NCI-H2107 treated with DMSO at 0.1 percent for 48 hours (cell line): ENCODE data around the gene CIPC.

Experiments used
- DNase-seq: peaks from one replicate; lab custom pipeline; 2025; ENCODE audit not compliant: unreplicated experiment; lab: John Stamatoyannopoulos, UW

CIPC gene

DNA sequence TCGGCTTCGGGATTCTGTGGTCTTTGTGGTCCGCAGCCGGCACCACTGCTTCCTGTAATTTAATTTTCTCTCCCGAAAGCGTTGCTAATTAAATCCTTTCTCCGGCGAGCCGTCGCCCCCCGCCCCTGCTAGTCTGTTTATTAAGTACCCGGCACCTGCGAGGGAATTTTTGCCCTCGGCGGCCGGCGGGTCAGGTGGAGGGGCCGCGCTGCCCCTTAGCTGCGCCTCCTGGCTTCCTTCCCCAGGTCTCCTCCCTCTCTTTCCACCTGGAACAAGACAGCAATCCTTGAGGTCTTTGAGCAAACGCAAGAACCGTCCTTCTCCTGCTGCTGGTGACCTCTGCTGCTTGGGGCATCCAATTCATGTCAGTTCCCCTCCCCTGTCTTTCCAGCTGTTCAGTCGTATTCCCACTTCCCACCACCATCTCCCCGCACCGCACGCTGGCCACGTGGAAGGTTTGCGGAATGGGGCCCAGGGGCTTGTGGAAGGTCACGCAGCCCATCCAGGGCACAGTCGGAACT lies 27.3 kb downstream of the CIPC start:
- no peak for DNase-seq

DNA sequence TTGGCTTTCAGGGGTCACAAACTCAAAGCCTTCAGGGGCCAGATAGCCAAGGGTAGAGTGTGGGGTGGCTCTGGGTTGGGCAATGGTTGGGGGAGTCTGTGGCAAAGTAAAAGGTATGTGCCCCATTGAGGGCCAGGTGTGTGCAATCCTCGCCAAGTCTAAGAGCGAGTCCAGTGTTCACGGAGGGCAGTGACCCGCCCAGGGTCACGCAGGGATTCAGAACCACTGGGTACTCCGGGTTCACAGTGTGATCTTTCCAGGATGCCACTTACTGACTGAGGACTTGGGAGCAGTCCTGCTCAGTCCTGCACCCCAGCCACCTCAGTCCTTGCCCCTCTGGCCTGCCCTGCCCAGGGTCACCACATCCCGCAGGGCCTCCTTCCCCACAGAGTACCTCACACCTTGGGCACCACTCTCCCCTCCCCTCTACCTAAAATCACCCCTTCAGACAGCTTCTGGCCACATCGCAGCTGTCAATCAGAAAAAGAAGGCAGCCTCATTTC lies 27.8 kb downstream of the CIPC start:
- DNase-seq = no peak

DNA sequence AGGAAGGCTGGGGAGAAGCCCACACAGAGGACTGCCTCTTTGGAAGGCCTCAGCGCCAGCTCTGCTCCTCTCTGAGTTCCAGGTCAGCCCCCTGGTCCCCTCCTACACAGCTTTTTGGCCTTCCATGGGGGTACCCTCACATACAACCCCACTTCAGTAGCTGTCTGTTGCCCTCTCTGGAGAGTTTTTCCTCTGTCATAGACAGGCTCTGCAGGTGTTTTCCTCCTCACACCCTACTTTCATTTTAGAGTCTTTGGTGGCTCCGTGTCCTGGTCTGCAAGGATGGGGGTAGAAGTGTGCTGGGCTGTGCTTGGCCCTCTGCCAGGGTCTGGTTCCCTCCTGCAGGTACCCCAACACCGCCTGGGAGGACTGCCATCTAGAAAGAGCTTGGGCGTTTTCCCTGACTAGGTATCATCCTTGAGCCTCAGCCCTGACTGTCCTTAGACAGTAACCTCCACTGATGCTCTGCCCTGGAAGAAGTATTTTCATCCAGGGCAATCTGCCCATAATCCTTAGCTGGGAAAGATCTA lies 28.5 kb downstream of the CIPC start:
- no peak for DNase-seq

DNA sequence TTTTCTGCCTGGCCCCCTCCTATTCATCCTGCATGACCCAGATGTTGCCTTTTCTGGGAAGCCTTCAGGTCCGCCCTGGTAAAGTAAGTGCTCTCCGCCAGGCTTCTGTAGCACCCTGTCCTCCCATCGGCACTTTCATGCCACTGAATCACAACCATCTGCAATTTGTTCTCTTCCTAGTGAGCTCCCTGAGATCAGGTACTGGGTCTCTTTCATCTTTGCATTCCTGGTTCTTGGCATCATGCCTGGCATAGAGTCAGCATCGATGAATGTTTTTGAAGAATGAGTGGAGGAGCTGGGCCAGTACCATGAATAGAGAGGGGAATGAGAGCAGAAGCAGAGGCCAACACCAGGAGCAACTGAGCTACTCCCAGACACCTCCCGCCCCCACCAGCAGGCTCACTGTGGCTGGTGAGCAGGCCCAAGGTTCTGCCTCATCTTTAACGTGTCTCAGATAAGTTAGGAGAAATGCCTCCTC lies 30.4 kb downstream of the CIPC start:
- peak; percentile 50 for DNase-seq

DNA sequence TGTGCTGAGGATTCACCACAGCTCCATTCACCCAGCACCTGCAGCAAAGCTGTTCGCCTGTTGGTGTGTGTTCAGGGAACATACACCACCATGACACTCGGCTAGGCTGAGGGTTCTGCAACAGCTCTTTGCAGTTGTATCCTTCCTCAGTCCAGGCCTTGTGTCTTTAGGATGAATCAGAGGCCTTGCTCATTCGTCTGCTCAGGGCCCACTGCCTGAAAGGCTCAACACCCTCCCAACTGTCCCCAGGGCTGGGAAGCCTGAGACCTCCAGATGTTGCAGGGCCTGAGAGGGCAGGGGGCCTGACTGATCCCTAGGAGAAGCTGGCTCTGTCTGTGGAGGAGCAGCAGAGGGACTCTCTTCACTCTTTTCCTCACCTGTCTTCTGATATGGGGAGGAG lies 32.3 kb downstream of the CIPC start:
- no peak for DNase-seq

DNA sequence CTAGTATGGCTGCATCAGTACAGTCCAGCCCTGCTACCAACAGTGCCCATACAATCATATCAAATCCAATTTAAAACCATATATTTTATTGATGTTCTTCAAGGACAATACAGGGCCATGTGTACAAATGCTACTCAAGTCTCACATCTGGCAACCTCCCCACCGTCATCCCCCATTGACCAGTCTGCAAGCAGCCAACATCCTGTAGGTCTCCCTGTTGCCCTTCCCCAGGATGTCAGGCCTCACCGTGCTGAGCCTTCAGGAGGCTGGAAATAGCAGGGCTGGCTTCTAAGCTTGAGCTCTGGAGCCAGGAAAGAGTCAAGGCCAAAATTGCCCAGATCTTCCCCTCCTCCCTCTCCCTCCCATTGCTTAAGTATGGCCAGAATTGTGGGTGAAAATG lies 33.1 kb downstream of the CIPC start:
- no peak for DNase-seq

DNA sequence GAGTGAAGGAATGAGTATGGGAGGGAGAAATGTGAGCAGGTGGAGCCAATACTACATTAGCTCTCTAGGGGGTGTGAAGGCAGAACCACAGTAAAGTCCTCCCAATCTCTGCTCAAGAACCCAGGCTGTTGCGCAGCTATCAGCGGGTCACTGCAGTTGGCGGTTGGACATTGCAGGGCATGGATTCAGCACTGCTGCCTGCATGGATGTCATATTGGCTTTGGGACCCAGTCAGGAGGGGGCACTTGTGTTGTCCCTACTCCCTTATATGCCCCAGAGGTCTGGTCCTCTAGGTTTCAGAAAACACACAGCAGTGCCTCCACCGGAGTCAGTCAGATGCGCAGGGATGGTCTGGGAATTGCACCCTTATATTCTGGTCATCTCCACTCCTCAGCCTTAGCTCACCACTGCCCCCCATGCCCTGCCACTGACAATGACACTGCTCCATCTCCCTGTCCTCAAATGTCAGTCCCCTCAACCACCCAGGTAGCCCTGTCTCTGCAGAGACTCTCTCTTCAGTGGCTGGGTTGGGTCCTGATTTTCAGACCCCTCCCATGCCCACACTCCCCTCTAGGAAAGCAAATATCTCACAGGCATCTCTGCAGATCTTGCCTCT lies 33.9 kb downstream of the CIPC start:
- DNase-seq = no peak

DNA sequence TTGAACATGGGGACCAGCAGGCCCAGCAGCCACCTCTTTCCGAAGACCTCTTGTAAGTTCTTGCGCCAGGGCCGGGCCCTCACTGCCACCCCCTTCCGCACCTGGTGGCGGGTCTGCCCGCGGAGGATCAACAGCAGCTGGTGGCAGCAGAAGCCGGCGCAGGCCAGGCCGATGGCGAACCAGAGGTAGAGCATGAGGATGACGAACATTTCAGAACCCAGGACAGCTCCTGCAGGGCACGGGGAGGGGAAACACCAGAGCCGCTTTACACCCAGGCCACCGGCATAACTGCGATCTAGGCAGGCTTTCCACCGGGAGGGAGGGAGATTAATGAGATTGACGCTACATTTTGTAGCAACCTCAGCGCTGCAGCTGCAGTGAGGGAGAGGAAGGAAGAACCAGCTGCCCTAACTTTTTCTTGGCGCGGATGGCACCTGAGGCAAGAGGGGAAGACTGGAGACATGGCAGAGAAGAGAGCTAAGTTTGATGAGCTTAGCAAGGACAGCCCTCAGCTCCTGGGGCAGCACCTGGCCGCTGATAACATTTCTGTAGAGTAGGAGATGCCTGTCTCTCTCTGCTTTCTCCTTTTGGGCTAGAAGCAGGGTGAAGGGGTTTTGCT lies 35.8 kb downstream of the CIPC start:
- no peak for DNase-seq

DNA sequence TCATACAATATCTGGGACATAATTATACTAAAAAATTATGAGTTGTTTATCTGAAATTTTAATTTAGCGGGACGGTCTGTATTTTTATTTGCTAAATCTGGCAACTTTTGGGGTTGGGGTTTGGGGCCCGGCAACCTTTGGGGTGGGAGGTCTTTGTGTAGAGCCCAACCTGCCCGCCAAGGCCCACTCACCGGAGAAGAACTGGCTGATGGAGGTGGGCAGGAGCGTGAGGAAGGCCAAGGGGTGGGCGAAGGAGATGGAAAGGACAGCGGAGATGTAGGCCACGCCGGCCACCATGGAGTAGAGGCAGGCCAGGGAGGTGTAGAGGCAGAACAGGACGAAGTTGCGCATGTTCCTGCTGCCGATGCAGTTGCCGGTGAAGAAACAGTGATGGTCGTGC lies 41.0 kb downstream of the CIPC start:
- no peak for DNase-seq

DNA sequence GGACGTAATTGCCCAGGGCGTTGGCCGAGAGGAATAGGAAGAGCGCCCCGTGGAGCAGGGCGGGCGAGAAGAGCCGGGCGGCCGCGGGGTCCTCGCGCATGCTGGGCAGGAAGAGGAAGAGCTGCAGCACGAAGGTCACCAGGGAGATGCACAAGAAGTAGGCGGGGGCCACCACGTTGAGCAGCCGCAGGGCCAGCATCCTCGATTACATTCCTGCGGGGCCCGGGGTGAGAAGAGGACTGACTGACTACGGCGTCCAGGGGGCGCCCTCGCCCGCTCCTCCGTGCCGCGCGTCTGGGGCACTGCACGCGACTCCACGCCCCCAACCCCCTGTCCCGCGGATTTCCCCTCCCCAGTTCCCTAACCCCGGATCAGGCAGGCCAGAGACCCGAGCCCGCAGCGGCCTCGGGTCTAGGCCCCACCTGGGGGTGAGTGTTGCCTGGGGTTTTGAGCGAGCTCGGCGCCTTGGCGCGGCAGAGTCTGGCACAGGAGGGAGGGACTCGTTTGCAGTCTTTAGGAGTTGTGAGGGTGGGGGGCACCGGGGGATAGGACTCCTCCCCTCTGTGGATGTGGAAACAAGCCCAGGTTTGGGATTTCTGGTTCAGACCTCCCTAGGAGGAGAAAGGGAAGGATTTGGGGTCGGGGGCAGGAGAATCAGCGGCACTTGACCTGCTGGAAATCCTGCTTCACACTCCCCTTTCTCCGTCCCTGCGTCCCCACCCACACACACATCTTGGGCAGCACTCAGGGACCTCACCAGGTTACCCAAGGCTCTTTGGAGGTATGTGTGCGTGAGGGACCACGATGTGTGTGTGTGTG lies 41.7 kb downstream of the CIPC start:
- DNase-seq = peak; percentile 41

DNA sequence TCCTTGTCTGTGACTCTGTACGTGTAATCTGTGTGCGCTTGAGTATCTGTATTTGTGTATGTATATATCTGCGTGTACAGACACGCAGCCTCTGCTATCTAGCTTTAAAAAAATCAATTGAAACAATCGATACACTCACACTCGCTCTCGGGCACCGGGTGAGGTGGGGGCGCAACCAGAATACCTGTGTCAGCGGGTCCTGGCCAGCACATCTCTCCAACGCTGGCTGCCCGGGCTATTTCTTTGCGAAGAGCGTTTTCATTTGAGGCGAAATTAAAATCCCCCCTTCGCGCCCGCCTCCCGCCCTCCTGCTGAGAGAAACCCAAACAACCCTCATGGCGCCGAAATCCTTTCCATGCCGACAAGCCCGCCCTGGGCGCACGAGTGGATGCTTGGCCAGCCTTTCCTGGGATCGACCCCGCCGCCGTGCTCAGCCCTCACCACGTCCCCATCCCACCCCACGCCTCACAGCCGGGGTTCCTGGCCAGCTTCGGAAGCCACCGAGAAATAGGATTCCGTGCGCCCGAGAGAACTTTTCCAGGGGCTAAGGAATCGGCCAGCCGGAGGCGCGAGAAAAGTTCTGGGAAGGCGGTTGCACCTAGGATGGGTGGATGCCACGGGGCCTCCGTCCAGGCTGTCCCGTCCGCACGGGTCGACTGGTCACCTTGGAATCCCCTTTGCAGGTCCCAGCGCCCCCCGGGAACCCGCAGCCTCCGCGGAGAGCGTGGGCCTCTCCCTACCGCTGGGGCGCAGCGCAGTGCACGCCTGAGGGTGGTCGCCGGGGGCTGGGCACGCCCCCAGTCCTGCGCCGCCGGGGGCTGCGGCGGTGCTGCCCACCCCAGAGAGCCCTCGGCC lies 42.5 kb downstream of the CIPC start:
- DNase-seq = no peak

DNA sequence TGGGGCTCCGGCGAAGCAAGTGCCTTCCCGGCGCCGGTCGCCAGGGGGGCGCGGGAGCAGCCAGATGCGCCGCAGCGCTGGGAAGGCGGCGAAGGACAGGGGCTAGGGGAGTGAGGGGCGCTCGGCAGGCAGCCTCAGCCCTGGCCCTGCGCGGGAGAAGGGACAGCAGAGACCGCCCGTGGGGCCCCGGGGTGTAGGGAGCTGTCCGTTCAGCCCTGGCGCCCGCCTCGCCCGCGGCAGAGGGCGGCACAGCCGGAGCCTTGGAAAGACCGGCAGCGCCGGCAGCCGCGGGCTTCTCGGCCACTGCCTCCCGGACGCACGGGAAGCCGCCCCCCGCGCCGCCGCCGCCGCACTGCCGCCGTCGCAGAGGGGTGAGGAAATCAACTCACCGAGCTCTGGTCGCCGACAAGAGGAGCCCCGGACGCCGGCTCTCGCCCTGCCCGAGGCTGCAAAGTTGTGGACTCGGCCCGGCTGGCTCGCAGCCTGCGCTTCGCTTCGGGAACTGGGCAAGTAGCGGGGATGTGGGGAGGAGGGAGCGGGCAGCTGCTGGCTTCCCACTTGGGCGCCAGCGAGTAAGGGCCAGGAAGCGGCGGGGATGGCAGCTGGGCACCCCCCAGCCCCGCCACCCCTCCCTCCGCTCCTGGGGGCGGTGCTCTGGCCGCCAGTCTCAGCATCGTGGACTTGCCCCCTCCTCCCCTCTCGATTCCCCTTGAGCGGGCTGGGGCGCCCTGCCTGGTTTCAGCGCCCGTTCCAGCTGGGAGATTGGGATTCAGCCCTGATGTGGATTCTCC lies 43.4 kb downstream of the CIPC start, which contains the start of gene ZDHHC22:
Gene ZDHHC22 (minus strand): TSS at position 578 of the 791 bp plus-strand sequence. CDS start 2,053 bp downstream, outside the sequence.
- DNase-seq = peak; percentile 45

DNA sequence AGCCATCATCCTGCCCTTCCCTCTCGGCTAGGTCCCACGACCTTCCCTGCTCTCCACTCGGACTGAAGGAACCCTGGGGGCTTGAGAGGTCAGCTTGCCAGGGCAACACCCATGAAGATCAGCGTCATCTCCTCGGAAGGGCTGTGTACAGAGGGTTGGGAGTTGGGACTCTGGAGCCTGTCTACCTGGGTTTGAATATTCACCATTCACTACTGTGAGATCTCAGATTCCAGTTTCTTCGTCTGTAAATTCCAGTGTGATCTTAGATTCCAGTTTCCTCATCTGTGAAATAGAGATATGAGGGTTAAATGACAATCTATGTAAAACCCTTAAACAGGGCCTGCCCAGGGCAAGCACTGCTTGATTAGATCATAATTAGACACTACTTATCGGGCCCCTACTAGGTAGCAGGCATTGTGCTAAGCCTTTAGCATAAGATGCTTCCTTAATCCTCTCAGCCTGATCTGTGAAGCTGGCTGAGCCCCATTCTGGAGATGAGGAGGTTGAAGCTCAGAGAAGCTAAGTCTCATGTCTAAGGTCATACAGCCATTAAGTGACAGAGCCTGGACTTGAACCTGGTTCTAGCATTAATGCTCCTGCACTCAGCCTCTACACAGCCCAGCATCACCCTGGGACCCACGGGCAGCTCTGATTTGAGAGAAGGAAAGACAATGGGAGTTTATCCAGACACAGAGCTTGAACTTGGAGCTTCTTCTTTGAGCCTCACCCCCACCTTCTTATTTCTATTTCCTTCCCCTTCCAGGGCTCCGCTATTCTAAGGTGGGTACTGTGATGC lies 44.1 kb downstream of the CIPC start:
- no peak for DNase-seq

DNA sequence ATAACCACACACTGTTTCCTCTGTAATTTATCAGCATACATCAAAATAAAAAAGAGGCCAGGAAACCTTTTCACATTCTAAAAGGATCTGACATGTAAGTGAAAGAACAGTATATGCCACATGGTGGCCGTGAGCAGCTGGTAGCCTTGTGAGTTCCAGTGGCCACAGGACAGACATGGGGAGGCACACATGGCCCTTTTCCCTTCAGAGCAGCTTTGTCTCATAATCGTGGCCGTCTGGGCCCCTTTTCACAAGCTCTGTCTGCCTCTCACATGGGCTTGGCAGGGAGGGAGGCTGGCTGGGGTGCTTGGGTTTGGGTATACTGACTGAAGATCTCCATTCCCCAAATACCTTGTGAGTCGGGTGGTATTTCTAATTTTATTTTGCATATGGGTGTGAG lies 45.0 kb downstream of the CIPC start:
- DNase-seq = no peak

DNA sequence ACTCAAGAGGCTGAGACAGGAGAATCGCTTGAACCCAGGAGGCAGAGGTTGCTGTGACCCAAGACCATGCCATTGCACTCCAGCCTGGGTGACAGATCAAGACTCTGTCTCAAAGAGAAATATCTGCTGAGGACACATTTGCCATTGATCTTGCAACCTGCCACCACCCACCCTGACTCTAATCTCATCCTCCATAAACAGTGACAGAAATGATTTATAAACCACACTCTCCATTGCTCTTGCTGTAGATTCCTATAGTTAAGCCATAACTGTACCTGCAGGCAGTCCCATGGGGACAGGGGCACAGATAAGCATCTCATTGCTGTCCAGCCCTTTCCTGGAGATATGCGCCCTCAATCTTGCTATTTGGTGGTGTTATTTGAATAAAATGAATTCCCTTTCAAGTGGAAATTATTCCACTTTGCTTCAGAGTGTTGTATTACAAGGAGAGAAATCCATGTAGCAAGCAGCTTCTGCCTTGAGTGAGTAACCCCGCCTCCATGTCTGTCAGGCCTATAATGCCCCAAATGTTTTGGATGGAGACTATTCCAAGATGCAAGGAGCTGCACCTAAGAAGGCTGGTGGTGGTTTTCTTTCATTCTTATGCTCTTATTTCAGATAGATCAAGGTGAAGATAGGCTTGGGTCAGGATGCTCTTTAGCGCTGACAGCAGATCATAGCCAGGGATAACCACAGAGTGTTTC lies 46.5 kb downstream of the CIPC start:
- peak; percentile 69 for DNase-seq

DNA sequence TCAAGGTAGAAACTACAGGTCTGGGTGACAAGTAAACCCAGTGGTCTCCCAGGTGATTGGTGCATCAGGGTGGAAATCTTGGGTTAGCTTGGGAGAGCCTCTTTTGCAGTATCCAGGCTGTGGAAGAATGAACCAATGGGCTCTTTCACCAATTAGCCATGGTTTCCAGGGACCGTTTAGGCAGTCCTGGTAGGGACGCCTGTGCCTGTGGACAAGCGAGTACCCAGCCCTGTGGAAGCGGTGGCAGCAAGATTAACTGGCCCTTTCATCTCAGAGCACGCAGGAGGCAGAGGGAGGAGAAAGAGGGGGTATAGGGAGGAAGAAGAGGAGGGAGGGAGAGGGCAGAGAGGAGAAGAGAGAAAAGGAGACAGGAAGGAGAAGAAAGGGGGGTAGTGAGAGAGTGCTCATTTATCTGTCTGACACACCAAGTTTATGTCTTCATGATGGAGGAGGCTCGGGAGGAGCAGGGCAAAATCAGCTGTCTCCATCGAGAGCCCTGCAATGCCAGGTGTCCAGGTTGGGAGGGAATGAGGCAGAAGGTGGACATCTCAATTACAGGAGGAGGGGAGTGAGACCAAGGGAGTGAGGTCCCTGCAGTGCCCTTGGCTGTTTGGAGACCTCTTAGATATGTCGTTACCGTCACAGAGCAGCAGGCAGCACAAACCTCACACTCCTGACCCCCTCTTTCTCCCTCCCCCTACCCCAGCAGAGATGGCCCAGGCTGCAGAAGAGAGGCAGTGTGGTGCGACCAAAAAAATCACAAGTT lies 48.1 kb downstream of the CIPC start:
- no peak for DNase-seq

DNA sequence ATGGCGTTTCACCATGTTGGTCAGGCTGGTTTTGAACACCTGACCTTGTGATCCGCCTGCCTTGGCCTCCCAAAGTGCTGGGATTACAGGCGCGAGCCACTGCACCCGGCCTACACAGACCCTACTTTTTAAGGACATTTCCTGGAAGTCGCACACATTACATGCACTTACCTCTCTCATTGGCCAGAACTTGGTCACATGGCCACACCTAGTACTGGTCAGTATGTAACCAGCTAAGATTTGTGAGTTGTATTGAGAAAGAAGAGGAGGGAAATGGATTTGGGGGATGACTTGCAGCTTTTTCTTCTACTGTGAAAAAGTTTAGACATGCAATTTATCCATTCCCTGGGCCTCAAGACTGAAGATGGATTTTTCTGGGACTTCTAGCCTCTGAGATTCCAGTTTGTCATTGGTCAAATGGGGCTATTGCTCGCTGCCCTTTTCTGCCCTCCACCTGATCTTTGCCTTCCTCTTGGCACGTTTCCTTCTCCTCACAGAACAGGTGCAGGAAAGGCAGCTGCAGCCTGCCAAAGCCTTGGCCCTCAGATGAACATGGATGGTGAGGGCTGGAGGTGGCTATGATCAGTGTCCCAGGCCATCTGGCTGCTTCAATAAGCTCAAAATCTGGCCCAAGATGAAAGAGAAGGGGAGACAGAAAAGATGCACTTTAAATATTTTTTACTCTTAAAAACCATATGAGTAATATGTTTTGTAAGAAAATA lies 50.6 kb downstream of the CIPC start:
- DNase-seq = peak; percentile 45
